Skin of body (tissue), 2 donors: ENCODE measurements around the gene RAB33A. TPM values are rescaled to one million over a fixed set of nuclear protein-coding genes. Genes with fewer than 3 reads are reported as not detected.
"Not testable (repeated sequence)": the region's sequence is repeated elsewhere in the genome, so short reads cannot be mapped to it uniquely, and the experiment has no call there.

Source experiments
- DNase-seq: peaks from one replicate; lab custom pipeline; 2025; lab: John Stamatoyannopoulos, UW
- total RNA-seq: library from RNA; depleted of rRNA; stranded (reverse); fragments of >200 nt; gene quantifications from one replicate; pipeline ENCODE4 v1.2.3, GENCODE V29; 2014

RAB33A gene
- total RNA-seq, 1 donor from 2014 or later, result 0.39 TPM

DNA sequence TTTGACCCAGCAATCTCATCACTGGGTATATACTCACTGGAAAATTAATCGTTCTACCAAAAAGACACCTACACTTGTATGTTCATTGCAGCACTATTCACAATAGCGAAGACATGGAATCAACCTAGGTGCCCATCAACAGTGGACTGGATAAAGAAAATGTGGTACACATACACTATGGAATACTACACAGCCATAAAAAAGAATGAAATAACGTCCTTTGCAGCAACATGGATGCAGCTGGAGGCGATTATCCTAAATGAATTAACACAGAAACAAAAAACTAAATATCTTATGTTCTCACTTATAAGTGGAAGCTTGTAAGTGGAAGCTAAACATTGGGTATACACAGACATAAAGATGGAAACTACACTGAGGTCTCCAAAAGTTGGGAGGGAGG, 59.4 kb downstream of the RAB33A start:
- DNase-seq, result not testable (repeated sequence)

Other genes with a start within 250 kb of the RAB33A start
- gene BCORL1, start 189.3 kb upstream of the RAB33A start, total RNA-seq, result 5.1 TPM
- gene ELF4, start 61.5 kb upstream of the RAB33A start, total RNA-seq, result 10.8 TPM
- 16.3 TPM for gene AIFM1, start 6.1 kb upstream of the RAB33A start, total RNA-seq
- 5.0 TPM for gene ZNF280C, start 96.9 kb downstream of the RAB33A start, total RNA-seq
- gene SLC25A14, start 168.0 kb downstream of the RAB33A start, total RNA-seq, result 12.1 TPM
- not detected for gene GPR119, start 213.7 kb downstream of the RAB33A start, total RNA-seq
- 17.7 TPM for gene RBMX2, start 230.0 kb downstream of the RAB33A start, total RNA-seq